ENCODE measurements around the gene RASAL2. TPM values are rescaled to one million over a fixed set of nuclear protein-coding genes. Genes with fewer than 3 reads are reported as not detected.

Gene RASAL2
- total and polyA plus RNA-seq, 9 of the 15 experiments (the other 6 are each of a cell fraction or from before 2014, with no cell fraction given): 0.13 to 1.0 (median 0.62) TPM

DNA sequence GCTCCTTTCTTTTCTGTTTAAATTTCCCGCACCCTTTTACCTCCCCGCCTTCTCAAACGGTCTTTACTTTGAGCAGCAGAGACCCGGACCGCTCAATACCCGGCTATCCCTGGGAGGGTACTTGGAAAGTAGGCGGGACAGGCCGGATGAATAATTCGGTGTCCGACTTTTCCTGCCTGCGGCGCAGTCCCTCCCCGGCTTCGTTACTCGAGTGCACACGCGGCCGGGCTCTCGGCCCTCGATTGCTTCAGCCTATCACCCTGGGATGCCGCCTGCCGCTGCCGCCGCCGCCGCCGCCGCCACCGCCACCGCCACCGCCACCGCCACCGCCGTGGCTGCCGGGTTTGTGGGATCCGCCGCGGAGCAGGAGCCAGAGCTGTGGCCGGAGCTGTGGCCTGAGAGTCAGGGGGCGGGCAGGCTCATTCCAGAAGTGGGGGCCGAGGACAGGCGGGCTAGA, 382 bp upstream of the RASAL2 start (continued):
- TF ChIP-seq, protein P1, sequence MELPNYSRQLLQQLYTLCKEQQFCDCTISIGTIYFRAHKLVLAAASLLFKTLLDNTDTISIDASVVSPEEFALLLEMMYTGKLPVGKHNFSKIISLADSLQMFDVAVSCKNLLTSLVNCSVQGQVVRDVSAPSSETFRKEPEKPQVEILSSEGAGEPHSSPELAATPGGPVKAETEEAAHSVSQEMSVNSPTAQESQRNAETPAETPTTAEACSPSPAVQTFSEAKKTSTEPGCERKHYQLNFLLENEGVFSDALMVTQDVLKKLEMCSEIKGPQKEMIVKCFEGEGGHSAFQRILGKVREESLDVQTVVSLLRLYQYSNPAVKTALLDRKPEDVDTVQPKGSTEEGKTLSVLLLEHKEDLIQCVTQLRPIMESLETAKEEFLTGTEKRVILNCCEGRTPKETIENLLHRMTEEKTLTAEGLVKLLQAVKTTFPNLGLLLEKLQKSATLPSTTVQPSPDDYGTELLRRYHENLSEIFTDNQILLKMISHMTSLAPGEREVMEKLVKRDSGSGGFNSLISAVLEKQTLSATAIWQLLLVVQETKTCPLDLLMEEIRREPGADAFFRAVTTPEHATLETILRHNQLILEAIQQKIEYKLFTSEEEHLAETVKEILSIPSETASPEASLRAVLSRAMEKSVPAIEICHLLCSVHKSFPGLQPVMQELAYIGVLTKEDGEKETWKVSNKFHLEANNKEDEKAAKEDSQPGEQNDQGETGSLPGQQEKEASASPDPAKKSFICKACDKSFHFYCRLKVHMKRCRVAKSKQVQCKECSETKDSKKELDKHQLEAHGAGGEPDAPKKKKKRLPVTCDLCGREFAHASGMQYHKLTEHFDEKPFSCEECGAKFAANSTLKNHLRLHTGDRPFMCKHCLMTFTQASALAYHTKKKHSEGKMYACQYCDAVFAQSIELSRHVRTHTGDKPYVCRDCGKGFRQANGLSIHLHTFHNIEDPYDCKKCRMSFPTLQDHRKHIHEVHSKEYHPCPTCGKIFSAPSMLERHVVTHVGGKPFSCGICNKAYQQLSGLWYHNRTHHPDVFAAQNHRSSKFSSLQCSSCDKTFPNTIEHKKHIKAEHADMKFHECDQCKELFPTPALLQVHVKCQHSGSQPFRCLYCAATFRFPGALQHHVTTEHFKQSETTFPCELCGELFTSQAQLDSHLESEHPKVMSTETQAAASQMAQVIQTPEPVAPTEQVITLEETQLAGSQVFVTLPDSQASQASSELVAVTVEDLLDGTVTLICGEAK (IDR thresholded peaks at IDR 0.05): no peak
- TF ChIP-seq, protein P1 (CRISPR knock-in tag; IDR thresholded peaks at IDR 0.05): no peak
- TF ChIP-seq, protein P2, sequence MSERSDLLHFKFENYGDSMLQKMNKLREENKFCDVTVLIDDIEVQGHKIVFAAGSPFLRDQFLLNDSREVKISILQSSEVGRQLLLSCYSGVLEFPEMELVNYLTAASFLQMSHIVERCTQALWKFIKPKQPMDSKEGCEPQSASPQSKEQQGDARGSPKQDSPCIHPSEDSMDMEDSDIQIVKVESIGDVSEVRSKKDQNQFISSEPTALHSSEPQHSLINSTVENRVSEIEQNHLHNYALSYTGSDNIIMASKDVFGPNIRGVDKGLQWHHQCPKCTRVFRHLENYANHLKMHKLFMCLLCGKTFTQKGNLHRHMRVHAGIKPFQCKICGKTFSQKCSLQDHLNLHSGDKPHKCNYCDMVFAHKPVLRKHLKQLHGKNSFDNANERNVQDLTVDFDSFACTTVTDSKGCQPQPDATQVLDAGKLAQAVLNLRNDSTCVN (CRISPR knock-in tag; IDR thresholded peaks at IDR 0.05): no peak
- TF ChIP-seq GABPB2 (CRISPR knock-in tag; conservative IDR thresholded peaks at IDR 0.05) (no peak), ERF (CRISPR knock-in tag; IDR thresholded peaks at IDR 0.05) (no peak), ZC3H11A (IDR thresholded peaks at IDR 0.05; ENCODE audit: low read depth, low read length) (no peak), ZFX (CRISPR knock-in tag; IDR thresholded peaks at IDR 0.05) (peak; percentile 33; the same call in 1 of the 2 replicates), GTF3C2 (IDR thresholded peaks at IDR 0.05; ENCODE audit: borderline replicate concordance, extremely low read depth, insufficient read length) (no peak), SIRT6 (IDR thresholded peaks at IDR 0.05; ENCODE audit: low read depth, low read length) (no peak), TAF7 (tag; IDR thresholded peaks at IDR 0.05) (no peak)

Data from K562 (cell line).